Calu3 (cell line): ENCODE measurements around the gene CALN1. TPM values are rescaled to one million over a fixed set of nuclear protein-coding genes. Genes with fewer than 3 reads are reported as not detected.

Source experiments
- BruUV-seq: library from RNA; stranded (reverse); fragments of 400-500 nt; replicated peaks from 2 replicates; lab custom pipeline; 2021; lab: Mats Ljungman, UMichigan
- CTCF ChIA-PET: fragments of 300-600 bp; sonication (Branson Sonifier 250); formaldehyde crosslinking; loops from one replicate; lab custom pipeline; 2022; ENCODE audit warnings: antibody characterized with exemption; lab: Charles Lee
- DNase-seq: peaks from one replicate; pipeline ENCODE4 v3.0.0; 2022
- H3K27ac Mint-ChIP-seq: one replicate; pipeline ENCODE4 v1.8.0; 2022; ENCODE audit warnings: mixed read lengths; ENCODE audit not compliant: unreplicated experiment
- H3K27me3 Mint-ChIP-seq: one replicate; pipeline ENCODE4 v1.8.0; 2022; ENCODE audit warnings: mixed read lengths; ENCODE audit not compliant: unreplicated experiment
- H3K36me3 Mint-ChIP-seq: one replicate; pipeline ENCODE4 v1.8.0; 2022; ENCODE audit warnings: mild to moderate bottlenecking, moderate library complexity, mixed read lengths; ENCODE audit not compliant: insufficient read depth, unreplicated experiment
- H3K4me1 Mint-ChIP-seq: one replicate; pipeline ENCODE4 v1.8.0; 2022; ENCODE audit warnings: mild to moderate bottlenecking, low read depth, mixed read lengths; ENCODE audit not compliant: unreplicated experiment
- H3K4me3 Mint-ChIP-seq: one replicate; pipeline ENCODE4 v1.8.0; 2022; ENCODE audit warnings: mild to moderate bottlenecking, low read depth, moderate library complexity, mixed read lengths; ENCODE audit not compliant: unreplicated experiment
- H3K9me3 Mint-ChIP-seq: one replicate; pipeline ENCODE4 v1.8.0; 2022; ENCODE audit warnings: low read depth, mixed read lengths; ENCODE audit not compliant: unreplicated experiment
- intact Hi-C: fragments of 100-400 bp; cut with micrococcal nuclease; formaldehyde crosslinking; loops from one replicate; pipeline ENCODE4 v1.10.0; 2022; ENCODE audit not compliant: unreplicated experiment
- total RNA-seq: library from RNA; stranded (reverse); gene quantifications from 2 replicates; pipeline ENCODE4 v1.2.3, GENCODE V29; 2022
- TF ChIP-seq, protein P1 (sequence below): fragments of 200-600 bp; IDR thresholded peaks from one replicate; pipeline ENCODE4 v1.8.0; 2022; ENCODE audit warnings: antibody characterized with exemption; ENCODE audit not compliant: unreplicated experiment

Gene CALN1
- total RNA-seq, 1 experiment from 2014 or later, result not detected

DNA sequence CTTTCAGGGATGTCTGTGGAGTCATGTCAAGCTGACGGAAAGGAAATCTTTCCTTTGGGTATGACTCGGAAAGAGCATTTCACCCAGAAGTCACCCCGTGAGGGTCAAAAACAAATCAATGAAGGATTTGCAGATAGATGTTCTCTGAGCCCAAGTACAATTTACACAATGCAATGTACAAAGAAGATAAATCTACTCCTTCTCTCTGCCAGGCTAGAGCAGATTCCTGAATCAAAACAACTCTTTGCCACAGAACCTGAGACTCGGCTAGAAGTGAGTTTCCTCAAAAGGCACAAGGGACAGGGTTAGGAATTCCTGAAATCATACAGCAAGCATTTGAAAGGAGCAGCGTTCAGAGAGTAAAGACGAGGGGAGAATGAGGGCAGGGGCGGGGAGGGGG lies 34.0 kb upstream of the CALN1 start:
- Mint-ChIP-seq H3K4me3 (no peak overlapping the region), H3K4me1 (no peaks in the 10 kb centered on the region), H3K36me3 (no peaks in the 10 kb centered on the region), H3K27me3 (peaks cover 53% of the 10 kb centered on the region), H3K27ac (no peak overlapping the region), H3K9me3 (no peaks in the 10 kb centered on the region)
- intact Hi-C loops, result no loop called here
- DNase-seq, result no peak
- CTCF ChIA-PET, result no interaction called here
- no TSS peak for BruUV-seq
- TF ChIP-seq, protein P1, sequence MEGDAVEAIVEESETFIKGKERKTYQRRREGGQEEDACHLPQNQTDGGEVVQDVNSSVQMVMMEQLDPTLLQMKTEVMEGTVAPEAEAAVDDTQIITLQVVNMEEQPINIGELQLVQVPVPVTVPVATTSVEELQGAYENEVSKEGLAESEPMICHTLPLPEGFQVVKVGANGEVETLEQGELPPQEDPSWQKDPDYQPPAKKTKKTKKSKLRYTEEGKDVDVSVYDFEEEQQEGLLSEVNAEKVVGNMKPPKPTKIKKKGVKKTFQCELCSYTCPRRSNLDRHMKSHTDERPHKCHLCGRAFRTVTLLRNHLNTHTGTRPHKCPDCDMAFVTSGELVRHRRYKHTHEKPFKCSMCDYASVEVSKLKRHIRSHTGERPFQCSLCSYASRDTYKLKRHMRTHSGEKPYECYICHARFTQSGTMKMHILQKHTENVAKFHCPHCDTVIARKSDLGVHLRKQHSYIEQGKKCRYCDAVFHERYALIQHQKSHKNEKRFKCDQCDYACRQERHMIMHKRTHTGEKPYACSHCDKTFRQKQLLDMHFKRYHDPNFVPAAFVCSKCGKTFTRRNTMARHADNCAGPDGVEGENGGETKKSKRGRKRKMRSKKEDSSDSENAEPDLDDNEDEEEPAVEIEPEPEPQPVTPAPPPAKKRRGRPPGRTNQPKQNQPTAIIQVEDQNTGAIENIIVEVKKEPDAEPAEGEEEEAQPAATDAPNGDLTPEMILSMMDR, result no peak

DNA sequence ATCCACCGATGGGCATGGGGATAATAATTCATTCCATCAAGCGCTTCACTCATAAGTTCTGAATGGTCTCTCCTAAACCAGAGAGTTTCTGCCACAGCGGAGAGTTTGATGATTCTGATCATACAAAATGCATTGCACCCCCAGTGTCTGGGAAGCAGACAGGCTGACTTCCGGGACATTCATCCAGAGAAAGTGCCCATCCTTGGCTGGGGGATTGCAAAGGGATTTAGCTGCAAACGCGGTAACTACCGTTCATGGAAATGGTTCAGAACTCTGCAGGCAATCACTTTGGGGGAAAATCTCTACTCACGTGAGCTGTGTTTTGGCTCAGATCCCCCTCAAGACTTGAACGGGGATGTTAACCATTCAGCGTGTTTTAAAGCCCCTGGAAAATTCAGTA lies 33.4 kb upstream of the CALN1 start:
- H3K27ac Mint-ChIP-seq, result no peak overlapping the region
- CTCF ChIA-PET, result no interaction called here
- H3K9me3 Mint-ChIP-seq, result no peaks in the 10 kb centered on the region
- intact Hi-C loops, result no loop called here
- no peaks in the 10 kb centered on the region for H3K4me1 Mint-ChIP-seq
- no peaks in the 10 kb centered on the region for H3K36me3 Mint-ChIP-seq
- H3K4me3 Mint-ChIP-seq, result no peak overlapping the region
- TF ChIP-seq, protein P1, result no peak
- no TSS peak for BruUV-seq
- H3K27me3 Mint-ChIP-seq, result peaks cover 53% of the 10 kb centered on the region
- DNase-seq, result no peak

DNA sequence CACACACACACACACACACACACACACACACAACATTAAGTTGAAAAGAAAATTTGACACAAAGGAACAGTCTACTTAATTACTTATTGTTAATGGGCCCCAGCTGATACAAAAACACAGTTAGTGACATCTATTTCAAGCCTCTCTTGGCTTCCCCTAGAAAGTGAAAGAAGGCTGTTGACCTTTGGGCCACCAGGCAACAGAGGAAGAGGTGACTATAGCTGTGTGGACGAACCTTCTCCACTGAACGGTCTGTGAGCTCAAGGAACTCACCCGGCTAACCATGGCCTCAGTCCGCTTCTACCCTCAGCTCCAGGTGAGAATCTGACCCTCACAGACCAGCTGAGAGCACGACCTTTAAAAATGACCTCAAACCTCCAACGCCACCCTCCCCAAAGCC lies 32.9 kb upstream of the CALN1 start:
- no TSS peak for BruUV-seq
- Mint-ChIP-seq H3K27ac (no peak overlapping the region), H3K36me3 (no peaks in the 10 kb centered on the region), H3K9me3 (no peaks in the 10 kb centered on the region), H3K4me1 (no peaks in the 10 kb centered on the region), H3K4me3 (no peak overlapping the region), H3K27me3 (peaks cover 53% of the 10 kb centered on the region)
- CTCF ChIA-PET, result interaction anchor here (0.6 kb wide), 1 partner anchor 987 kb away, joined by 3 read pairs; no protein-coding TSS in a partner anchor
- intact Hi-C loops, result no loop called here
- DNase-seq, result no peak
- TF ChIP-seq, protein P1, result no peak

DNA sequence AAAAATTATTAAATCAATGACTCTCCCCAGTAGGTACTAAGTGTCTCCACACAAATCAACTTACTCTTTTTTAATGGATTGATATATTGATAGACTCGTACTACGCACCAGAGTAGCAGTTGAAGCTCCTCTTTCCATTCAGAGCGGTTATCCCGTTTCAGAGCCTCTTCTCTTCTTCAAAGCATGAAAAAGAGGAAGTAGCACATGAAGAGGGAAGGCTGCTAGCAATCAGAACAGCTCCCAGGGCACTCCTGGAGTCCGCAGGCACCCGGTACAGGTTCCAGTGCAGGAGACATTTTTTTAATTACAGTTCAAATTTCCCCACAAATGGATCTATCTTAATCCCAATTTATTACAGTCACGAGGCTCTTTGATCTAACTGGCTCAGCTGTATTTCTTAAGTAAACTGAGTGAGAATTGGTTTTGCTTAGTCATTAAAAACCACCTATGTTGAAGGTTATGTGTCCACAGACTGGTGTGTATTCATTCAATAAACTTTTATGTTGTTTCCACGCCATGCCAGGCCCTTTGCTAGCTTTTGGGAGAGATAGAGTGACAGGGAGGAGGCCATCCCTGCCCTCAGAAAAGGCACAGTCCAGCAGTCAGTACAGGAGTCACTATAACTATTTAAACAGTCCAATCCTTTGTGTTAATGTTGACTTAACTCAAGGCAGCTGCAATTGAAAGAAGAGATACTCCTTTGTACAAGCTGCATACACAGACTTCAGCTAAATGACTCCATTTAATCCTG lies 32.1 kb upstream of the CALN1 start:
- DNase-seq, result no peak
- CTCF ChIA-PET, result interaction anchor here (0.5 kb wide), 1 partner anchor 498 kb away, joined by 4 read pairs; no protein-coding TSS in a partner anchor
- Mint-ChIP-seq H3K9me3 (no peaks in the 10 kb centered on the region), H3K4me3 (no peak overlapping the region), H3K27me3 (peaks cover 53% of the 10 kb centered on the region), H3K4me1 (no peaks in the 10 kb centered on the region), H3K27ac (no peak overlapping the region), H3K36me3 (no peaks in the 10 kb centered on the region)
- intact Hi-C loops, result no loop called here
- BruUV-seq, result no TSS peak
- TF ChIP-seq, protein P1, result no peak
